Breast epithelium (tissue), 3 donors: ENCODE measurements around the gene SLC9B2.

ENCODE experiments used
- CTCF ChIP-seq, 3 donors: fragments of 450-650 bp; IDR thresholded peaks; one replicate each; pipeline ENCODE4 v1.5.1; 2016 to 2017; ENCODE audit warnings: antibody characterized with exemption in 3 of 3, mild to moderate bottlenecking in 3 of 3, moderate library complexity in 3 of 3
- POLR2A ChIP-seq: fragments of 450-650 bp; IDR thresholded peaks from one replicate; pipeline ENCODE4 v1.6.1; 2016; ENCODE audit warnings: antibody characterized with exemption, mild to moderate bottlenecking, moderate library complexity
- POLR2AphosphoS5 ChIP-seq, 3 donors: sonication (generic); formaldehyde crosslinking; IDR thresholded peaks; one replicate each; pipeline ENCODE4 v1.6.1; 2017; ENCODE audit warnings: antibody characterized with exemption in 3 of 3

- TF ChIP-seq CTCF (IDR thresholded peaks at IDR 0.05) (peak in 2 of 3 donors; percentile 27 to 37), POLR2A (no peak), POLR2AphosphoS5 (IDR thresholded peaks at IDR 0.05) (no peak)
Measured at GRCh38 chr4:103091601-103092223, 15.2 kb upstream of the SLC9B2 start.
